Neuron (in vitro differentiated cells): ENCODE results near the gene P2RY14.
"Not testable (repeated sequence)": the region's sequence is repeated elsewhere in the genome, so short reads cannot be mapped to it uniquely, and the experiment has no call there.

Experiments used
- H2AFZ ChIP-seq: one replicate; pipeline ENCODE4 v1.6.1; 2013; ENCODE audit warnings: low read depth, mild to moderate bottlenecking, inconsistent platforms, low read length, moderate library complexity
- H3K27me3 ChIP-seq: one replicate; pipeline ENCODE4 v1.6.1; 2013; ENCODE audit warnings: low read length; ENCODE audit not compliant: insufficient read depth
- H3K36me3 ChIP-seq: one replicate; pipeline ENCODE4 v1.6.1; 2013; ENCODE audit warnings: low read length; ENCODE audit not compliant: insufficient read depth
- H3K4me1 ChIP-seq: one replicate; pipeline ENCODE4 v1.6.1; 2013; ENCODE audit warnings: low read length; ENCODE audit not compliant: insufficient read depth
- H3K4me3 ChIP-seq: 2 replicates; pipeline ENCODE4 v1.5.1; 2013; ENCODE audit warnings: mild to moderate bottlenecking, low read length, moderate library complexity
- H3K9me3 ChIP-seq: one replicate; pipeline ENCODE4 v1.6.1; 2013; ENCODE audit warnings: low read length

P2RY14 gene

DNA sequence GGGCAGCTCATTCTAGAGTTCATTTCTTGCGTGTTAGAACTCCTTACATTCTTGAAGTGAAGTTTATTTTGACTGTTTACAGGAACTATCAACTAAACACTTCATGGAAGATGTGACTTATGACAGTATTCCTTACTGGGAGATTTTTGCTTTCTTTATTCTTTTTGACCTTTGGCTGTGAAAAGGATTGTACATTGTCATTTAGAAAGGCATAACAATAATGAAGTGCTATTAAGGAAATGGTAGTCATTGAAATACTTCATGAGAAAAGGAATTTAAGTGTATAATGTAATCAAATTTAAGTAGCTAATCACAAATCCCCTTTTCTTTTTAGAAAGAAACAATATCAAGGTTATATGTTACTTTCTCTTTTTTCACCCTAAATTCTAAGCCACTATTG, 11.3 kb downstream of the P2RY14 start:
- Histone ChIP-seq H3K4me3 (no peak overlapping the region), H2AFZ (no peak overlapping the region), H3K4me1 (peaks cover 13% of the 10 kb centered on the region), H3K27me3 (no peaks in the 10 kb centered on the region), H3K9me3 (no peaks in the 10 kb centered on the region), H3K36me3 (no peaks in the 10 kb centered on the region)

DNA sequence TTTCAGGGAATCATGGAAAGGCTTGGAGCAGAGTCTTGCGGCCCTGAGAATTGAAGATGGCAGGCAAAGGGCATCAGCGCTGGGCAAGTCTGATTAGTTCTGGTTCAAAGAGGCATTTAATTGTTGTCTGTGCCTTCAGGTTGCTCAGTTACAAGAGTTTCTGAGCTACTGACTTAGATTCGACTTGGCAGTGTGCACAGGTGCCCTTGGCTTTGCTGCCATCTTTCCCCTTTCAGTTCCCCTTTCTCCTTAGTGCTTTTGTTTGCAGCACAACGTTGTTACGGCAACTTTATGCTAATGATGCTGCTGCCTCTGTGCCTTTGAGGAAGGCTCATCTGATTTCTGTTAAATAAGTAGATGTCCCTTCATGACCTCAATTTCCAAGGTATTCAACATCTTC, 12.5 kb downstream of the P2RY14 start:
- peaks cover 13% of the 10 kb centered on the region for H3K4me1 ChIP-seq
- no peaks in the 10 kb centered on the region for H3K36me3 ChIP-seq
- no peaks in the 10 kb centered on the region for H3K27me3 ChIP-seq
- H3K9me3 ChIP-seq: no peaks in the 10 kb centered on the region
- no peak overlapping the region for H3K4me3 ChIP-seq
- no peak overlapping the region for H2AFZ ChIP-seq

DNA sequence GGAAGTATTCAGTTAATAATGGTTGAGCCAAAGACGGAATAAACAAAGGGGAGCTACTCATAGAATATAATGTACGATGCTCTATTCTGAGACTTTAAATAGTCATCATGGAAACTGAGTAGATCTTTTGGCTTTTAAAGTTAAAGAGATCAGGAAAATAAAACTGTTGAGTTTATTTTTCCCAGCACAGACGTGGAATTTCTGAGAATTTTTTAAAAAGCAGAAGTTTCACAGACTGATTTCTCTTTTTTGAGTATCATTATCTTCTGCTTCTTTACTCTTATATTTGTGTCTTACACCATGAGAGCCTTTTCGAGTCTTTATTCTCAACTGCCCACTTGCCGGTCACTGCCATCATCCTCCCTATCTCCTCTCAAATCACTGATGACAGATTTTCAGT, 13.2 kb downstream of the P2RY14 start:
- H3K27me3 ChIP-seq: no peaks in the 10 kb centered on the region
- no peaks in the 10 kb centered on the region for H3K9me3 ChIP-seq
- H3K4me1 ChIP-seq: peaks cover 11% of the 10 kb centered on the region
- H3K36me3 ChIP-seq: no peaks in the 10 kb centered on the region
- no peak overlapping the region for H3K4me3 ChIP-seq
- no peak overlapping the region for H2AFZ ChIP-seq

DNA sequence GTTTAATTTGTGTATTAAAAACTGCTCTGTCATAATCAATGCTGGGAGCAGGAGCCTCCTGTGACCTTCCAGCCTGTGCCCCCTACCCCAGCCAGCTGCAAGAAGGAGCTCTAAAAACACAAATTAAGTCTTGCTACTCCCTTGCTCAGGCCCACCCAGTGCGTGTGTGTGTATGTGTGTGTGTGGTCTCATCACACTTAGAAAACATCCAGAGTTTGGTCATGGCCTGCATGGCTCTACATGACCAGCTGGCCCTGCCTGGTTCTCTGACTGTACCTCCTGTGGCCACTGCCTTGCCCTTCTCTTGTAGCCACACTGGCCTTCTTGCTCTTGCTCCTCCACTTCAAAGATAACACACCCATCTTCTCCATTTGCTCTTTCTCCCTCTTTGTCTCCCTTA, 13.7 kb downstream of the P2RY14 start:
- H3K9me3 ChIP-seq: no peaks in the 10 kb centered on the region
- H2AFZ ChIP-seq: no peak overlapping the region
- no peaks in the 10 kb centered on the region for H3K36me3 ChIP-seq
- H3K4me3 ChIP-seq: no peak overlapping the region
- H3K4me1 ChIP-seq: peaks cover 11% of the 10 kb centered on the region
- H3K27me3 ChIP-seq: no peaks in the 10 kb centered on the region

DNA sequence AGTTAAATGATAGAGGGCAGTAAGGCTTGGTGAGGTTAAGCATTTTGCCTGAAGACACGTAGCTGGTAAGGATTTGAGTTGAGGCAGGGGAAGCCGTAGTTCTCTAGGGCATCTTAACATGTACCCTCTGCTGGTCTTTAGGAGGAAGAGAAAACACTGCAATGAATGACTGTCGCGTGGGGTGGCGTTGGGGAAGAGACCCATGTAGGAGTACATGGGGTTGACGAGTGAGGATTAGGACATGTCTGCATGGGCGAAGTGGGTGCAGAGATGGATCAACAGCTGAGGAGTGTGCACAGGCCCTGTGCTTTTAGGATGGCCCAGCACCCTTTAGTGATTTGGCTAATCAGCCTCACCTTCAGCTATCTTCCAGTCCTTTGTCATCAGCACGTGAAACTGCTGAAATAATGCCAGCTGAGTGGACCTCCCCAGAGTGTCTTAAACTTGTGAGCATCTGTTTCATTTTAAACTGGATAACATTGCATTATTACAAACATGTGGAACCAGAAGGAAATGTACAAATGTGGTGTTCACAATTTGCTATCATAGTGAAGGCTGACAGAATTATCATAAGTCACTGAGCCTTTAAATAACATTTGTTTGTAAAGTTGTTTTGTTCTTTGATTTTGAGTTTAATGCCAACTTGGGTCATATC, 15.3 kb downstream of the P2RY14 start:
- Histone ChIP-seq H3K4me3 (no peak overlapping the region), H3K27me3 (no peaks in the 10 kb centered on the region), H3K36me3 (no peaks in the 10 kb centered on the region), H3K4me1 (peaks cover 11% of the 10 kb centered on the region), H3K9me3 (no peaks in the 10 kb centered on the region), H2AFZ (no peak overlapping the region)

DNA sequence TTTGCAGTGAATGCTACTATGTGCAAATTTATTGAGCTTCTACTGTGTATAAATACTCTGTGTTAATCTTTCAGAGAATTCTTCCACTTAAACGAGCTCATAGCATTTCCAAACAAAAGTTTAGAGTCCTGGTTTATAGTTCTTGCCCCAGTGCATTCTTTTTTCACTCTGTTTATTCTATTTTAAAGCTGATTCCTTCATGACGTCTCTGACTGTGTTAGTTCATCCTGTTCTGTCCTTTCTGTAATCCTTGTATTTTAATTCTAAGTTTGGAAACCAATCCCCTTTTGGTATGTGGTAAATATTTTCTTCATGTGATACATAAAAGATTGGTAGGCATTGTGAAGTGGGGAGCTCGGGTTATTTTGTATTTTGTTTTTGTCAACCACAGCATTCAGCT, 18.7 kb downstream of the P2RY14 start:
- Histone ChIP-seq H3K9me3 (no peaks in the 10 kb centered on the region), H3K36me3 (no peaks in the 10 kb centered on the region), H2AFZ (no peak overlapping the region), H3K27me3 (no peaks in the 10 kb centered on the region), H3K4me3 (no peak overlapping the region), H3K4me1 (no peaks in the 10 kb centered on the region)

DNA sequence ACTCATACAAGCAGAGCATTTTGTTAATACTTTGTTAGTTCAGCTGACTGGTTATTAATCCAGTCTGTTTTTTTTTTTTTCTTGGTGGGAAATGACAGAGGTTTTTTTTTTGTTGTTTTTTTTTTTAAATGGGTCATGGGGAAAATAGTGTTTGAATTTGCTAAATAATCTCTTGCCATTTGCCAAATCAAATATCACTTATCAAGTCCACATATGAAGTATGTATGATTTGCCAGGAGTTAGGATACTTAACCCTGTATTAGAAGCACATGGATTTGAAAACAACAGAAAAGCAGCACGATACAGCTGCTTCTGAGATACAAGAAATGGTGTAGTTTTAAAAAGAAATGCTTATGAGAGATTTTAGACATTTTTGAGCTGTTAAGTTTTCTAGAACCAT, 21.6 kb downstream of the P2RY14 start:
- no peak overlapping the region for H3K4me3 ChIP-seq
- H3K4me1 ChIP-seq: no peaks in the 10 kb centered on the region
- H3K27me3 ChIP-seq: no peaks in the 10 kb centered on the region
- no peak overlapping the region for H2AFZ ChIP-seq
- H3K9me3 ChIP-seq: no peaks in the 10 kb centered on the region
- H3K36me3 ChIP-seq: no peaks in the 10 kb centered on the region

DNA sequence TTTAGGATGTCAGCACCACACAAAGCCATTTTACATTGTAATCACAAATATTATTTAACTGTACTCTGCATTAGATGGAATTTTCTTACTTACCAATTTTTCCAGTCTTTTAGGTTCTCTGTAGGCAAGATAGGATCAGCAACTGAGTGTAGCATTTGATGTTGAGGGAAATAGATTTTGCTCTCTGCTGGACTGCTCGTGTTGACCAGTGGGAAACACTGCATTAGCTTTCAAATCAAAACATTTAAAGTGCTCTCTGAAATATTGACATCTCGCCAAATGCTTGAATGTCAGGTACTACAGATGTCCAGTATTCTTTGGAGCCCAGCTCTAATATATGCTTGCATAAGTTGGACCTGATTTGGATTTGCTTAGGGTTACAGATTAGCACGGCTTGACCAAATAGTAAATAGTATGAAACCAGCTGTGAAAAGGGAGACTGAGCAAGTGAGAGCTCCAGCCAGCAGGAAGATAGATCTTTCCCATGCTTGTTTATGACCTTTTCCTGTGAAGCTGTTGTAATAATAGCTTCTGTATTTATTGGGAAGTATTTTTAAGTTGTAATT, 29.5 kb downstream of the P2RY14 start:
- Histone ChIP-seq H3K9me3 (no peaks in the 10 kb centered on the region), H3K4me3 (no peak overlapping the region), H3K36me3 (no peaks in the 10 kb centered on the region), H3K4me1 (no peaks in the 10 kb centered on the region), H3K27me3 (no peaks in the 10 kb centered on the region), H2AFZ (no peak overlapping the region)

DNA sequence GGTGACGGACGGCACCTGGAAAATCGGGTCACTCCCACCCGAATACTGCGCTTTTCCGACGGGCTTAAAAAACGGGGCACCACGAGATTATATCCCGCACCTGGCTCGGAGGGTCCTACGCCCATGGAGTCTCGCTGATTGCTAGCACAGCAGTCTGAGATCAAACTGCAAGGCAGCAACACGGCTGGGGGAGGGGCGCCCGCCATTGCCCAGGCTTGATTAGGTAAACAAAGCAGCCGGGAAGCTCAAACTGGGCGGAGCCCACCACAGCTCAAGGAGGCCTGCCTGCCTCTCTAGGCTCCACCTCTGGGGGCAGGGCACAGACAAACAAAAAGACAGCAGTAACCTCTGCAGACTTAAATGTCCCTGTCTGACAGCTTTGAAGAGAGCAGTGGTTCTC, 36.3 kb downstream of the P2RY14 start:
- H3K4me1 ChIP-seq, H3K4me3 ChIP-seq, H2AFZ ChIP-seq, H3K36me3 ChIP-seq, H3K27me3 ChIP-seq, H3K9me3 ChIP-seq: not testable (repeated sequence)

DNA sequence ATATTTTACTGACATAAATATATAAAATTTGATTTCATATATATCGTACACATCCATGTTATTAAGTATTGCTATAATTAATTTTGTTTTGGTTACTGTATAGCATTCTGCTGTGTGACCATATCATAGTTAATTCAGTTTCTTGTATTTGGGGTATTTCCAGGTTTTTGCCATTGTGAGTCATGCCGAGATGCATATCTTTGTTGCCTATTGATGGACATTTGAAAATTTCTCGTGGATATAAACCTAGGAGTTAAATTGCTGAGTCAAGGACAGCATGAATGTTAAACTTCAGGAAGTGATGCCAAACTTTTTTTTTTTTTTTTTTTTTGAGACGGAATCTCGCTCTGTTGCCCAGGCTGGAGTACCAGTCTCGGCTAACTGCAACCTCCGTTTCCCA, 41.6 kb downstream of the P2RY14 start:
- no peak overlapping the region for H3K4me3 ChIP-seq
- H3K4me1 ChIP-seq: no peaks in the 10 kb centered on the region
- H2AFZ ChIP-seq: no peak overlapping the region
- H3K27me3 ChIP-seq: no peaks in the 10 kb centered on the region
- no peaks in the 10 kb centered on the region for H3K36me3 ChIP-seq
- H3K9me3 ChIP-seq: no peaks in the 10 kb centered on the region

DNA sequence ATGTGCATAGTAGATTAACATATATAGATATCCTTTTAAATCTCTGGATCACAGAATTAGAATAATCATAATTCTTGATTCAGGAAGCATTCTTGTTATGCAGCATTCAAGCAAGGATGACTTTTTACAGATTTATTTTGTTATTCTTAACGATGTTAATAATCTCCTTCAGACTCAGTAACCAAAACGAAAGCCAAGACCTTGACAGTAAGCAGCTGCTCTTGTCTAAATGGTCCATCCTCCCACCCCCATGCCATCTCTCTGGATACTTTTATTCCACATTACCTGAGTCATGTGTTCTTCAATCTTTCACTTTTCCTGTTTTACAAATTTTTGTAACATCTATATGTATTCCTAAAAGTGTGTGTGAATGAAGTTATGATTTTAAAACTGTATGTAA, 42.0 kb downstream of the P2RY14 start:
- Histone ChIP-seq H3K4me3 (no peak overlapping the region), H2AFZ (no peak overlapping the region), H3K4me1 (no peaks in the 10 kb centered on the region), H3K27me3 (no peaks in the 10 kb centered on the region), H3K36me3 (no peaks in the 10 kb centered on the region), H3K9me3 (no peaks in the 10 kb centered on the region)

DNA sequence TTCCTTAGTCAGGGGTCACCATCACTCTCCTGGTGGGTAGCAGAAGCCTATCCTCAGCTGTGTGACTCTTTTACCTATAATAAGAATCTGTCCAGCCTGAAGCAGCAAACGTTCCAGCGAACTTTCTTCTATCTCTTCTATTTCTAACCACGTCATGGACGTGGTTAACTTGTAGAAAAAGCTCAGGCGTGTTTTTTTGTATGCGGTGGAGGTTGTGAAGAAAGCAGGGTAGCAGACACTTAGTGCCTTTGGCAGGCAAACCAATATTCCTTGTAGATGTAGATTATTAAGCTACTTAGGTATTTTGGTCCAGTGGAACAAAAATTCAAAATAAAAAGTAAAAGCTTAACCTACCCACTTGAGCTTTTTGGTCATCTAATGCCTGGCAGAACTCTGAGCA, 43.5 kb downstream of the P2RY14 start:
- Histone ChIP-seq H3K4me3 (no peak overlapping the region), H3K9me3 (no peaks in the 10 kb centered on the region), H3K27me3 (no peaks in the 10 kb centered on the region)

DNA sequence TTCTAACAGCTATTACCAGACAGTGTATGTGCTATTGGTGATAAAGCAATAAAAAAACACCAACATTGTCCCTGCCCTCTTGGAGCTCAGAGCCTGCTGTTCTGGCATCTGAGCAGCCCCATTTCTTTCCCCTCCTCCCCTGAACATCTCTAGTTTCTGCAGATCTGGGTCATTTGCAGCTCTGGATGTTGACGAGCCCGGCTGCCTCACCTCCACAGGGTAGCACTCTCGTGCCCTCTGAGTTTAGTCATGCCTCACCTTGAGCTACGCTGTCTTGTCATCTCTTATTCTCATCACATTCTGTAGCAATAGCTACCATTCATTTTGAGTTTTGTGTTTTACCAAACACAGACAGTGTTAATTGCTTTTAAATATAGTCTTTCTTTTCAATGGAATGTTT, 45.4 kb downstream of the P2RY14 start:
- no peak overlapping the region for H3K4me3 ChIP-seq
- H3K9me3 ChIP-seq: no peaks in the 10 kb centered on the region
- H3K36me3 ChIP-seq: no peaks in the 10 kb centered on the region
- no peaks in the 10 kb centered on the region for H3K4me1 ChIP-seq
- no peak overlapping the region for H2AFZ ChIP-seq
- H3K27me3 ChIP-seq: no peaks in the 10 kb centered on the region

More for the DNA sequence above, 43.5 kb downstream of the P2RY14 start:
- Histone ChIP-seq H3K36me3 (no peaks in the 10 kb centered on the region), H3K4me1 (no peaks in the 10 kb centered on the region), H2AFZ (no peak overlapping the region)

DNA sequence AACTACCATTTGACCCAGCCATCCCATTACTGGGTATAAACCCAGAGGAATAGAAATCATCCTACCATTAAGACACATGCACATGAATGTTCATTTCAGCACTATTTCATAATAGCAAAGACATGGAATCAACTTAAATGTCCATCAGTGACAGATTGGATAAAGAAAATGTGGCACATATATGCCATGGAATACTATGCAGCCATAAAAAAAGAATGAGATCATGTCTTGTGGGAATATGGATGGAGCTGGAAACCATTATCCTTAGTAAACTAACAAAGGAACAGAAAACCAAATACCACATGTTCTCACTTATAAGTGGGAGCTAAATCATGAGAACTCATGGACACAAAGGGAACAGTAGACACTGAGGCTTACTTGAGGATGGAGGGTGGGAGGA, 45.9 kb downstream of the P2RY14 start:
- H3K4me3 ChIP-seq, H3K36me3 ChIP-seq, H2AFZ ChIP-seq, H3K9me3 ChIP-seq, H3K4me1 ChIP-seq, H3K27me3 ChIP-seq: not testable (repeated sequence)
